SH-SY5Y (cell line): ENCODE data around the gene OR52E4.

Experiments used
- GATA2 ChIP-seq: IDR thresholded peaks from 2 replicates; pipeline ENCODE4 v1.6.1; 2011; ENCODE audit warnings: mild to moderate bottlenecking, low read depth, low read length
- GATA3 ChIP-seq: IDR thresholded peaks from 2 replicates; pipeline ENCODE4 v1.6.1; 2011; ENCODE audit warnings: low read depth, mild to moderate bottlenecking, low read length, moderate library complexity

Gene OR52E4

DNA sequence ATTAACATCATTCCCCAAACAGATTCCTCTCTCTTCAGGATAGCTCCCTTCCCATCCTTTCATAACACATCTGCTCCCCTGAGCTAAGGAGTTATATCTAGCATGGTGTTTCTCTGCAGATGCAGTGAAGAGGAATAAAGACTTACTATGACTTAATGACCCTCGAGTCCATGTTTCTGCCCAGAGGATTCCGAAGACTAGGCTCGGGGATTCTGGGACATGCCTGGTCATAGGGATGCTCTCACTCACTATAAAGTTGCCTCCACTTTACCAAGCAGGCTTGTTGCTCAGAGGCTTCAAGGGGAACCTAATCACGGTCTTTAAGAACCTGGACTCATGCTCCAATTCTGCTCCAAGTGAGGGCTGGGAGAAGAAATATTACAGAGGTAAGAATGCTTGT is at the start of gene OR52E4:
OR52E4 (plus strand) TSS at position 301 of the 400 bp plus-strand sequence. CDS start 3,664 bp downstream, outside the sequence.
- TF ChIP-seq GATA3: no peak
- no peak for TF ChIP-seq GATA2

DNA sequence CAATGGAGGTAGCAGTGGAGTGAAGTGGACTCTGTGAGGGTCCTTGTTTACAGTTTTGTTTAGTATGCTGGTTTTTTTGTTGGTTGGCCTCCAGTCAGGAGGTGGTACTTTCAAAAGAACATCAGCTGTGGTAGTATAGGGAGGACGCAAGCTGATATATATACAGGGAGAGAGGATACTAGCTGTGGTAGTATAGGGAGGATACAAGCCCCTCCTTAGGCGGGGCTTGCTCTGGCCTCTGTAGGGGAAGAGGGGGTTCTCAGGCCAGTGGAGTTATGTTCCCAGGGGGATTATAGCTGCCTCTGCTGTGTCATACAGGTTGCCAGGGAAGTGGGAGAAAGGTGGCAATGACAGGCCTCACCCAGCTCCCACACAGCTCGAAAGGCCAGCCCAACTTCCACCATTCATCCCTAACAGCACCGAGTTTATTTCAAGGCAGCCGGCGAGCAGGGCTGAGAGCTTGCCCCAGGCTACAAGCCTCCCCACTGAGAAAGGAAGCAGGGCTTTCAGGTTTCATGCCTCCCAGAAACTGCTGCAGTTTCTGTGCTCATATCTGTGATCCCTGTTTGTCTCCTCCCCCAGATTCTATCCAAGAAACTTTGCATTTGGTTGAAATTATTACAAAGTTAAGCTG is 49.1 kb upstream of the OR52E4 start:
- TF ChIP-seq GATA2 (no peak), GATA3 (no peak)

DNA sequence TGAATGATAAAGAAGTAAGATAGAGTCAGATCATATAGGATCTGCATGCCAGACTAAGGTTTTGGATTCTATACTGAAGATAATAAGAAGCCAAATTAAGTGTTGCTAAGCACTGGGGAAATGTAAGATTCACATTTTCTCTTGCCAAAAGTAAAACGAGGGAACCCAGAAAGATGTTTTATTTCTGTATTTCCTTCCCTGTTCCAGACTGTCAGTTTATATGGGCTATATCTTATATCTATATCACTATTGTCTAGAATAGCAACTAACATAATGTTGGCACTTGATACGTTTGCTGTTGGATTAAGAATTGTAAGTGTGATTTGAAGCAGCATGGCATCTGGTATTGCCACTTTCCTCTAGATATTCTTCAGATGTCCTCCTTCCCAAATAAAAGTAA is 47.0 kb upstream of the OR52E4 start:
- no peak for TF ChIP-seq GATA2
- TF ChIP-seq GATA3: no peak

DNA sequence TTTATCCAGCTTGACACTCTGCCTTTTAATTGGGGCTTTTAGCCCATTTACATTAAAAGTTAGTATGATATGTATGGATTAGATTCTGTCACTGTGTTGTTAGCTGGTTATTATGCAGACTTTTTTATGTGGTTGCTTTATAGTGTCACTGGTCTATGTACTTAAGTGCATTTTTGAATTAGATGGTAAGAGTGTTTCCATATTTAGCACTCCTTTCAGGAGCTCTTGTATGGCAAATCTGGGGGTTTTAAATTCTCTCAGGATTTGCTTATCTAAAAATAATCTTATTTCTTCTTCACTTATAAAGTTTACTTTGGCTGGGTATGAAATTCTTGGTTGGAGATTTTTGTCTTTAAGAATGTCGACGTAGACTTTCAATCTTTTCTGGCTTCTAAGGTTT is 42.7 kb upstream of the OR52E4 start:
- TF ChIP-seq GATA3 (no peak), GATA2 (no peak)

DNA sequence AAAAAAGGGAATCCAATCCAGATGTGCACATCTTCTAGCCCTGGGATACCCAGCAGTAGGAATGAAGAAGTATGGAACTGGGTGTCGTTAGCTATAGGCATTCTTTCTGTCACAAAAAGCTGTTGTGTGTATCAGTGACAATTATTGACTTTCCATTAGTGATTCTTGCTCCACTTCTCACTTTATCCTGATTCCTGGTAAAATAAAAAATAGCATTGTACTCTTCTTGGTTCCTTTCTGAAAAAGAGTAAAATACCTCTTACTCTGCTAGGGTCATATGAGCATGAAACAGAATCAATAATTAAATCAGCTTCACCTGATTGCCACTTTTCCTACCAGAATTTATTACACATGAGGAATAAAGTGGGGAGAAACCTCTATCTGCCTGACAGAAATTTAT is 38.6 kb upstream of the OR52E4 start, which contains the start of gene OR52E6:
OR52E6 (minus strand) TSS at position 101 of the 400 bp plus-strand sequence; CDS start at position 101, 0 bp downstream.
- no peak for TF ChIP-seq GATA3
- TF ChIP-seq GATA2: no peak

DNA sequence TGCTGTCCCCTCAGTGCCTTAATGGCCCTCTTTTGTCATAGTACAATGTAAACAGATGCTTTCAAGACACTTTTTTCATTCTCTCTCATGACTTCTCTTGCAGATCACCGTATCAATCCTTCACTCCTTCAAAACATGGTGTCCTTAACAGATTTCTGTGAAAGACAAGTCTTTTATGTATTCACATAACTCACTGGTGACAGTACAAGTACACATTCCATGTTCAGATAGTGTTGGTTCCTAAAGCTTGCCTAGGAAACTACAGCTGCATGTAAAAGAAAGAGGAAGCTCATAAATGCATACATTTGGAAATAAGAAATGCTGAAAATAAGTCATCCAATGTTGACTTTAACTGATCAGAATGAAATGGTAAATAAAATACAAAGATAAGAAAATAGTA is 33.7 kb upstream of the OR52E4 start:
- TF ChIP-seq GATA3 (no peak), GATA2 (no peak)

DNA sequence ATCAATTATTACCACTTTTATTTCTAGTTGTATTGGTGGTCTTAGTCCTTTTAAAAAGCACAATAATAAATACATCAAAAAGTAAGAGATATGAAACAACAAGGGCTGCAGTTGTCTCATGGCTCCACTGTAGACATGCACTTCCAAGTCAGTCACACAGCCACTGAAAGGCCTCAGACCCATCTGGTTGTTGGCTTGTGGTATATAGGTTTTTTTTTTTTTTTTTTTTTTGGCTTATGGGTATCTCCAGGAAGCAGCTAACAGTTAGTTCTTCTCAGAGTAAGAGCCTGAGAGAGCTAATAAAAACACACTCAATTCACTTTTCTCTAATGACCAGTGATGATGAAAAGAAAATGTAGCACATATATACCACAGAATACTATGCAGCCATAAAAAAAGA is 32.7 kb upstream of the OR52E4 start:
- no peak for TF ChIP-seq GATA2
- TF ChIP-seq GATA3: no peak

DNA sequence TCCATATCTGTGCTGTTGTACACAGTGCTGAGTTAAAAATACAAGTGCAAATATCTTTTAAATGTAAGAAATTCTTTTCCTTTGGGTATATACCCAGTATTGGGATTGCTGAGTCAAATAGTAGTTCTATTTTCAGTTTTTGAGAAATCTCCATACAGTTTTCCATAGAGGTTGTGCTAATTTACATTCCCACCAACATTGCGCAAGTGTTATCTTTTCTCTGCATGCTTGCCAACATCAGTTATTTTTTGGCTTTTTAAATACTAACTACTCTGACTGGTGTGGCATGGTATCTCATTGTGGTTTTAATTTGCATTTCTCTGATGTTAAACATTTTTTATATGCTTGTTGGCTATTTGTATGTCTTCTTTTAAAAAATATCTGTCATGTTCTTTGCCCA is 29.4 kb upstream of the OR52E4 start:
- TF ChIP-seq GATA2 (no peak), GATA3 (no peak)

DNA sequence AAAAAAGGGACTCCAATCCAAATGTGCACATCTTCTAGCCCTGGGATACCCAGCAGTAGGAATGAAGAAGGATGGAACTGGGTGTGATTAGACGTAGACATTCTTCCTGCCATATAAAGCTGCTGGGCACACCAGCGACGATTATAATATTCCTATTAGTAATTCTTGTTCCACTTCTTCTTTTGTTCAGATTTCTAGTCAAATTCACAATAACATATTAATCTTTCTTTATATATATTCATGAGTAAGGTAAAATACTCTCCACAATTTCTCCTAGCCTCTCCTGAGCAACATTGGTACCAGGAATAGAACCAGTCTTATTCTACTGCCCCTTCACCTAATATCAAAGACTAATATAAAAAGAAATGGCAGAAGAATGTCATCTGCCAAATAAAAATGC is 22.8 kb upstream of the OR52E4 start, which contains the start of gene OR52E8:
OR52E8 (minus strand) TSS at position 101 of the 400 bp plus-strand sequence; CDS start at position 101, 0 bp downstream.
- TF ChIP-seq GATA3: no peak
- no peak for TF ChIP-seq GATA2

DNA sequence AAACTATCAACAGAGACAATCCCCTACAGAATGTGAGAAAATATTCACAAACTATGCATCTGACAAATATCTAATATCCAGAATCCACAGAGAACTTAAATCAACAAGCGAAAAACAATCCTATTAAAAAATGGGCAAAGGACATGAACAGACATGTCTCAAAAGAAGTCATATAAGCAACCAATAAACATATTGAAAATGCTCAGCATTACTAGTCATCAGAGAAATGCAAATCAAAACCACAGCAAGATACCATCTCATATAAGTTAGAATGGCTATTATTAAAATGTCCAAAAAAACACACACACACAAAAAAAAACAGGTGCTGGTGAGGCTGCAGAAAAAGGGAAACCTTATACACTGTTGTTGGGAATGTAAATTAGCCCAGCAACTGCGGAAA is 14.6 kb upstream of the OR52E4 start:
- TF ChIP-seq GATA3 (no peak), GATA2 (no peak)

DNA sequence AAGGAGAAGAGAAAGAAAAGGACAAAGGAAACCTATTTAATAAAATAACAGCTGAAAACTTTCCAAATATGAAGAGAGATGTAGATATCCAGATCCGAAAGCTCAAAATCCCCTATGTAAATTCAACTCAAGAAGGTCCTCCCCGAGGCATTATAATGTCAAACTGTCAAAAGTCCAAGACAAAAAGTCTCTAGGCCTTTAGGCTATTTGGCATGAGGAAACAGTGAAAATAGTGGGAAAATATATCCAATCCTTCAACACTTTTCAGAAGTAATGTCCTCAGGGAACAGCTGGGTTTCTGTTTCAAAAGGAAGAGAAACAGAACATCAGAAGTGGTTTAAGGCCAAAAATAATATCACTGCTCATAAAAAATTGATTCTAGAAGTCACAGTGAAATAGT is 1.9 kb upstream of the OR52E4 start:
- TF ChIP-seq GATA2: no peak
- no peak for TF ChIP-seq GATA3

DNA sequence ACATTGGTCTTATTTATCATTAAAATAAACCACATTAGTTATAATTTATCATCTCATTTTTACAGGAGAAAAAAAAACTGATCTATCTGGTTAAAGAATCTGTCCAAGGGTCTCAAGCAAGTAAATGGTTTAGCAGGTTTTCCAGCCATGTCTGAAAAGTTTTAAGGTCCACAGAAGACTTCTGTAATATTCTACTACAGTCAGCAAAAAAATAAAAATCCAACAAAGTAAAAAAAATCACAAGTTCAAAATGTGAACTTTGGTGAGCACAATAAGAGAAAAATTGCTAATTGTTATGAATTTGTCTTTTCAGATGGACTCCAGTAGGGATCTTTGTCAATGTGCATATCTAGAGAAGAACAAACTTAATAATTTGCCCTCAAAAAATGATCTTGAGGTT is 1.3 kb downstream of the OR52E4 start:
- no peak for TF ChIP-seq GATA2
- TF ChIP-seq GATA3: no peak

DNA sequence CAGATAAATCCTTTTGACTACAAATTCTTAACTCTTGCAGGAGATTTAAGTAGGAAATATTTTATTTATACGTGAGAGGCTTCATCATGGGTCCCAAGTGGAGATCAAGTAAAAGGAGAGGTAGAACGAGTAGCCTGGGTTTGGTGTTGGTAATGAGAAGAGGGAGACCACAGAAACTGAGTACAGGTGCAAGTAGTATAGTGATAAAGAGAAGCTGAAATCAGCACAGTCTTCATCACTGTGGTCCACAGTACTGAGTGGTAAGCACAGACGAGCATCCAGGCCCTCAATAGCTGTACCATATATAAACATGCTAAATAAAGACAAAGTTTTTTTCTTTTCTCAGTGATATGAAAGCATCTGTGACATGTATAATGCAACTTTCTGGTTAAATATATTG is 6.7 kb downstream of the OR52E4 start:
- TF ChIP-seq GATA3 (no peak), GATA2 (no peak)

DNA sequence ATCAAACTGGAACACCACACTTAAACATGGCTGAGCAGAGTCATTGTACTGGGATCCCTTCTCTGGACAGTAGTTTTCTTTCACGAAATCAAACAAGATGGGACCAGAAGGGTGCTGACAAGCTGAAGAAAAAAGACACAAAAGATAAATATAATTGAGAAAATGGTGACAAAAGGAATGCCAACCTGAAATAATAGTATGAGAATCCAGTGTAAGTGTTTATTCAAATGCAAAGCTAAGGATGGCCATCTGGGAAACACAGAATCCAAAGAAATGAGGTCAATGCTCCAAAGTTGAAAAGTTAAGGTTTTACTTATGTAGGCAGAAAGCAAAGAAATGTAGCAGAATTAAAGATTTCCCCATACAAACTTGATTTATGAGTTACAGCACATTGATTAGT is 7.2 kb downstream of the OR52E4 start:
- no peak for TF ChIP-seq GATA2
- TF ChIP-seq GATA3: no peak

DNA sequence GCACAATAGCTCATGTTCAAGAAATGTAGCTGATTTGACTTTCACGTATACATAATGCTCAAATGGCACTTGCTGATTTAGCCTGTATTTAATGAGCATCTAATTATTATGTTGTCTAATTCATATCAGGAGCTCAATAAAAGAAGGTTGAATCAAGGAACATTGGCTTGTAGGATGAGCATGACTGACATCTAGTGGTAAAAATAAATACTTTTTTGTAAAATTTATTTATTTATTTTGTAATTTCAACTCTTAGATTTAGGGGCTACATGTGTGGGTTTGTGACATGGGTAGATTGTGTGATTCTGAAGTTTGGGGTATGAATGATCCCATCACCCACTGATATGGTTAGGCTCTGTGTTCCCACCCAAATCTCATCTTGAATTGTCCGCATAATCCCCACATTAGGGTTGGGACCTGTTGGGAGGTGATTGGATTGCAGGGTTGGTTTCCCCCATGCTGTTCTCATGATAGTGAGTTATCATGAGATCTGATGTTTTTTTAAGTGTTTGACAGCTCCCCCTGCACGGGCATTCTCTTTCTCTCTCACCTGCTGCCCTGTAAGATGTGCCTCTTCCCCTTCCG is 10.9 kb downstream of the OR52E4 start:
- TF ChIP-seq GATA2 (no peak), GATA3 (no peak)

DNA sequence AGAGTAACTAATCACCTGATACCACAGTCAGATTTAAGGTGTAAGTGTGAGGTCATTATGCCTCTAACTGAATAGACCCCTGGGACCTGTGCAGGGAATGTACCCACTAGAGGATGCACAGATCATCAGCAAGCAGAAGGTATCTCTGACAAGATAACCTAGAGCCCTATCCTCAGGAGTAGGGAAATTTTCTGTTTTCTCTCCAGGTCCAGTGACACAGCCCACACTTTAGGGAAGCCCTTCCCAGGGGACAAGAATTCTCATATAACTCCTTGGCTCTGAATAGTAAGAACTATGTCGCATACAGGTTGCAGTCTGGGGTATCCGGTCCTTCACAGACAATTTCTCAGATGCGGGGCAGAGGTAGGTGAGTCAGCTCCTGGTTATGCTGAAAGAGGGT is 12.5 kb downstream of the OR52E4 start, which contains the start of gene OR52E5:
OR52E5 (plus strand) TSS at position 301 of the 400 bp plus-strand sequence. CDS start 7,569 bp downstream, outside the sequence.
- TF ChIP-seq GATA2: no peak
